Measurements from ENCODE around the gene FHOD1. TPM values are rescaled to one million over a fixed set of nuclear protein-coding genes. Genes with fewer than 3 reads are reported as not detected.

Gene FHOD1
- total RNA-seq, 1 donor from 2014 or later = 18.8 TPM

DNA sequence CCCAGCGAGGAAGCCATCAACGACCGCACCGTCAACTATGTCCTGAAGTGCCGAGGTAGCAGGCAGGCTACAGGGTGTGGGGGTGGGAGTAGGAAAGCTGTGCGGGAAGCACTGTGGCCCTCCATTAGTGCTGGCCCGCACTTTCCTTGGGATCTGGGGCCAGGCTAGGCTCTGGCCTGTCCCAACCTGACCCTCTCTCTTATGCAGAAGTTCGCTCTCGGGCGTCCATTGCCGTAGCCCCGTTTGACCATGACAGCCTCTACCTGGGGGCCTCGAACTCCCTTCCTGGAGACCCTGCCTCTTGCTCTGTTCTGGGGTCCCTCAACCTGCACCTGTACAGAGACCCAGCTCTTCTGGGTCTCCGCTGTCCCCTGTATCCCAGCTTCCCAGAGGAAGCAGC lies 40.7 kb upstream of the FHOD1 start:
- no peaks in the 10 kb centered on the region for H3K4me1 Mint-ChIP-seq (ENCODE audit: low read depth, unreplicated experiment)
- H3K9me3 Mint-ChIP-seq (ENCODE audit: unreplicated experiment) = peaks cover 5% of the 10 kb centered on the region
- TF ChIP-seq, protein P1, sequence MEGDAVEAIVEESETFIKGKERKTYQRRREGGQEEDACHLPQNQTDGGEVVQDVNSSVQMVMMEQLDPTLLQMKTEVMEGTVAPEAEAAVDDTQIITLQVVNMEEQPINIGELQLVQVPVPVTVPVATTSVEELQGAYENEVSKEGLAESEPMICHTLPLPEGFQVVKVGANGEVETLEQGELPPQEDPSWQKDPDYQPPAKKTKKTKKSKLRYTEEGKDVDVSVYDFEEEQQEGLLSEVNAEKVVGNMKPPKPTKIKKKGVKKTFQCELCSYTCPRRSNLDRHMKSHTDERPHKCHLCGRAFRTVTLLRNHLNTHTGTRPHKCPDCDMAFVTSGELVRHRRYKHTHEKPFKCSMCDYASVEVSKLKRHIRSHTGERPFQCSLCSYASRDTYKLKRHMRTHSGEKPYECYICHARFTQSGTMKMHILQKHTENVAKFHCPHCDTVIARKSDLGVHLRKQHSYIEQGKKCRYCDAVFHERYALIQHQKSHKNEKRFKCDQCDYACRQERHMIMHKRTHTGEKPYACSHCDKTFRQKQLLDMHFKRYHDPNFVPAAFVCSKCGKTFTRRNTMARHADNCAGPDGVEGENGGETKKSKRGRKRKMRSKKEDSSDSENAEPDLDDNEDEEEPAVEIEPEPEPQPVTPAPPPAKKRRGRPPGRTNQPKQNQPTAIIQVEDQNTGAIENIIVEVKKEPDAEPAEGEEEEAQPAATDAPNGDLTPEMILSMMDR (IDR thresholded peaks at IDR 0.05; ENCODE audit: partially characterized antibody, unreplicated experiment) = no peak
- no peak overlapping the region for H3K27ac Mint-ChIP-seq (ENCODE audit: unreplicated experiment)
- H3K27me3 Mint-ChIP-seq (ENCODE audit: unreplicated experiment) = peaks cover 9% of the 10 kb centered on the region
- H3K4me3 Mint-ChIP-seq (ENCODE audit: unreplicated experiment) = no peak overlapping the region
- DNase-seq = no peak
- peaks cover 6% of the 10 kb centered on the region for H3K36me3 Mint-ChIP-seq (ENCODE audit: unreplicated experiment)

DNA sequence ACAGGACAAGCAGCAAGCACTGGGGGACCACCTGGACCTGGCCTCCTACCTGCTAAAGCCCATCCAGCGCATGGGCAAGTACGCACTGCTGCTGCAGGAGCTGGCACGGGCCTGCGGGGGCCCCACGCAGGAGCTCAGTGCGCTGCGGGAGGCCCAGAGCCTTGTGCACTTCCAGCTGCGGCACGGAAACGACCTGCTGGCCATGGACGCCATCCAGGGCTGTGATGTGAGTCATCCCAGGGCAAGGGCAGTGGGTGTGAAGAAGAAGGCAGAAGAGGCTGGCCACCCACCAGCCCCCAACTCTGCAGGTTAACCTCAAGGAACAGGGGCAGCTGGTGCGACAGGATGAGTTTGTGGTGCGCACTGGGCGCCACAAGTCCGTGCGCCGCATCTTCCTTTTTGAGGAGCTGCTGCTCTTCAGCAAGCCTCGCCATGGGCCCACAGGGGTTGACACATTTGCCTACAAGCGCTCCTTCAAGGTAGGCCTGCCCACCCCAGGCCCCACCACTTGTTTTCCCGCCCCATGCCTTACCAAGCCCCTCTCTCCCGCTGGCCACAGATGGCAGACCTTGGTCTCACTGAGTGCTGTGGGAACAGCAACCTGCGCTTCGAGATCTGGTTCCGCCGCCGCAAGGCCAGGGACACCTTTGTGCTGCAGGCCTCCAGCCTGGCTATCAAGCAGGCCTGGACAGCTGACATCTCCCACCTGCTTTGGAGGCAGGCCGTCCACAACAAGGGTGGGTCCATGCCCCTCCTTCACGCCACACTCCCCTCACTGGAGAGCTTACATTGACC lies 39.4 kb upstream of the FHOD1 start:
- DNase-seq = no peak
- Mint-ChIP-seq H3K9me3 (ENCODE audit: unreplicated experiment) (peaks cover 5% of the 10 kb centered on the region), H3K4me1 (ENCODE audit: low read depth, unreplicated experiment) (no peaks in the 10 kb centered on the region), H3K27ac (ENCODE audit: unreplicated experiment) (no peak overlapping the region), H3K36me3 (ENCODE audit: unreplicated experiment) (peaks cover 8% of the 10 kb centered on the region), H3K4me3 (ENCODE audit: unreplicated experiment) (no peak overlapping the region), H3K27me3 (ENCODE audit: unreplicated experiment) (peaks cover 13% of the 10 kb centered on the region)
- TF ChIP-seq, protein P1 (IDR thresholded peaks at IDR 0.05; ENCODE audit: partially characterized antibody, unreplicated experiment) = no peak

DNA sequence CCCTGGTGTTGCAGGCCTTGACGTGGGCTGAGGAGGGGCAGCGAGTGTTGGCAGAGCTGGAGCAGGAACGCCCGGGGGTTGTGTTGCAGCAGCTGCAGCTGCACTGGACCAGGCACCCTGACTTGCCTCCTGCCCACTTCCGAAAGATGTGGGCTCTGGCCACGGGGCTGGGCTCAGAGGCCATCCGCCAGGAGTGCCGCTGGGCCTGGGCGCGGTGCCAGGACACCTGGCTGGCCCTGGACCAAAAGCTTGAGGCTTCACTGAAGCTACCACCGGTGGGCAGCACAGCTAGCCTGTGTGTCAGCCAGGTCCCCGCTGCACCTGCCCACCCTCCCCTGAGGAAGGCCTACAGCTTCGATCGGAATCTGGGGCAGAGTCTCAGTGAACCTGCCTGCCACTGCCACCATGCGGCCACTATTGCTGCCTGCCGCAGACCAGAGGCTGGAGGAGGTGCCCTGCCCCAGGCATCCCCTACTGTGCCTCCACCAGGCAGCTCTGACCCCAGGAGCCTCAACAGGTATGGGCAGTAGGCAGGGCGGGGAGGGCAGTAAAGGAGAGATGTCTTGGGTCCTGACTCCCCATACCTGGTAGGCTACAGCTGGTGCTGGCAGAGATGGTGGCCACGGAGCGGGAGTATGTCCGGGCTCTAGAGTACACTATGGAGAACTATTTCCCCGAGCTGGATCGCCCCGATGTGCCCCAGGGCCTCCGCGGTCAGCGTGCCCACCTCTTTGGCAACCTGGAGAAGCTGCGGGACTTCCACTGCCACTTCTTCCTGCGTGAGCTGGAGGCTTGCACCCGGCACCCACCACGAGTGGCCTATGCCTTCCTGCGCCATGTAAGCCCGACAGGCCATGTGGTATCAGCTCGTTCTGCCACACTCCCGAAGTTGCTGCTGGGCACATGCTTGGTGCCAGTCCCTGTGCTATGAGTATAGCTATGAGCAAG lies 37.7 kb upstream of the FHOD1 start:
- H3K27me3 Mint-ChIP-seq (ENCODE audit: unreplicated experiment) = peaks cover 11% of the 10 kb centered on the region
- H3K4me1 Mint-ChIP-seq (ENCODE audit: low read depth, unreplicated experiment) = no peaks in the 10 kb centered on the region
- H3K4me3 Mint-ChIP-seq (ENCODE audit: unreplicated experiment) = no peak overlapping the region
- TF ChIP-seq, protein P1 (IDR thresholded peaks at IDR 0.05; ENCODE audit: partially characterized antibody, unreplicated experiment) = no peak
- H3K9me3 Mint-ChIP-seq (ENCODE audit: unreplicated experiment) = peaks cover 5% of the 10 kb centered on the region
- H3K27ac Mint-ChIP-seq (ENCODE audit: unreplicated experiment) = no peak overlapping the region
- DNase-seq = peak; percentile 74
- H3K36me3 Mint-ChIP-seq (ENCODE audit: unreplicated experiment) = peaks cover 8% of the 10 kb centered on the region

DNA sequence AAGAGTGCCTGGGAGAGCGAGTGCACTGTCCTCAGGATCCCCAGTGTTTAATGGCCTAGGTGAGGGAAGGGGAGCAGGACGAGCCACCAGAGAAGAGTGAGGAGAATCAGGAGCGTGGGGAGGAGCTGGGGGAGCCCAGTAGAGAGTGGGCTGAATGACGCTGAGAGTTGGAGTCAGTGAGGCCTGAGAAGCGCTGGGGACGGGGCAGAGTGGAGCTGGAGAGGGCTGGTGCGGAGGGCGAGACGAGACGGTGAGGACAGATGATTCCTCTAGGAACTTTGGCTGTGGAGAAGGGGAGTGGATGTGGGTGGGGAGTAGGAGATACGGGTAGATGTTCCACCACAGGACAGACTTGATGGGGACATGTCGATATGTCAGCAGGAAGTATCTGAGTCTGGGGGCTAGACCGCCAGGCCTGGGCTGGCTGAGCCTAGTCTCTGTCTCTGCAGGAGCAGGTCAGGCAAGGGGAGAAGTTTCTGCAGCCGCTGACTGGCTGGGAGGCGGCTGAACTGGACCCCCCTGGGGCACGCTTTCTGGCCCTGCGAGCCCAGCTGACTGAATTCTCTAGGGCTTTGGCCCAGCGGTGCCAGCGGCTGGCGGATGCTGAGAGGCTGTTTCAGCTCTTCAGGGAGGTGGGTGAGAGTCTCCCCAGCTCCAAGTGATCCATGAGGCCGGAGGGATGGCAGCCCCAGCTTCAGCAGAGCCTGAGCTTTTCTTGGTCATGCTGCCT lies 36.7 kb upstream of the FHOD1 start:
- H3K36me3 Mint-ChIP-seq (ENCODE audit: unreplicated experiment) = peaks cover 8% of the 10 kb centered on the region
- peaks cover 5% of the 10 kb centered on the region for H3K9me3 Mint-ChIP-seq (ENCODE audit: unreplicated experiment)
- H3K27ac Mint-ChIP-seq (ENCODE audit: unreplicated experiment) = no peak overlapping the region

More for the DNA sequence above, 36.7 kb upstream of the FHOD1 start:
- DNase-seq = no peak
- TF ChIP-seq, protein P1 (IDR thresholded peaks at IDR 0.05; ENCODE audit: partially characterized antibody, unreplicated experiment) = no peak
- no peak overlapping the region for H3K4me3 Mint-ChIP-seq (ENCODE audit: unreplicated experiment)
- H3K4me1 Mint-ChIP-seq (ENCODE audit: low read depth, unreplicated experiment) = no peaks in the 10 kb centered on the region
- peaks cover 11% of the 10 kb centered on the region for H3K27me3 Mint-ChIP-seq (ENCODE audit: unreplicated experiment)

All from glutamatergic neuron (in vitro differentiated cells).